ENCODE measurements around the gene COL12A1. TPM values are rescaled to one million over a fixed set of nuclear protein-coding genes. Genes with fewer than 3 reads are reported as not detected.

COL12A1 gene
- total RNA-seq, 4 donors from 2014 or later, result 10.9 to 65.9 (median 57.1) TPM

- Histone ChIP-seq H3K27ac (no peak overlapping the region), H3K9me3 (no peaks in the 10 kb centered on the region), H3K27me3 (no peaks in the 10 kb centered on the region), H3K4me3 (no peak overlapping the region), H3K36me3 (no peaks in the 10 kb centered on the region), H3K4me1 (no peaks in the 10 kb centered on the region)
- TF ChIP-seq POLR2A (IDR thresholded peaks at IDR 0.05), result no peak
- TF ChIP-seq, protein P1, sequence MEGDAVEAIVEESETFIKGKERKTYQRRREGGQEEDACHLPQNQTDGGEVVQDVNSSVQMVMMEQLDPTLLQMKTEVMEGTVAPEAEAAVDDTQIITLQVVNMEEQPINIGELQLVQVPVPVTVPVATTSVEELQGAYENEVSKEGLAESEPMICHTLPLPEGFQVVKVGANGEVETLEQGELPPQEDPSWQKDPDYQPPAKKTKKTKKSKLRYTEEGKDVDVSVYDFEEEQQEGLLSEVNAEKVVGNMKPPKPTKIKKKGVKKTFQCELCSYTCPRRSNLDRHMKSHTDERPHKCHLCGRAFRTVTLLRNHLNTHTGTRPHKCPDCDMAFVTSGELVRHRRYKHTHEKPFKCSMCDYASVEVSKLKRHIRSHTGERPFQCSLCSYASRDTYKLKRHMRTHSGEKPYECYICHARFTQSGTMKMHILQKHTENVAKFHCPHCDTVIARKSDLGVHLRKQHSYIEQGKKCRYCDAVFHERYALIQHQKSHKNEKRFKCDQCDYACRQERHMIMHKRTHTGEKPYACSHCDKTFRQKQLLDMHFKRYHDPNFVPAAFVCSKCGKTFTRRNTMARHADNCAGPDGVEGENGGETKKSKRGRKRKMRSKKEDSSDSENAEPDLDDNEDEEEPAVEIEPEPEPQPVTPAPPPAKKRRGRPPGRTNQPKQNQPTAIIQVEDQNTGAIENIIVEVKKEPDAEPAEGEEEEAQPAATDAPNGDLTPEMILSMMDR (IDR thresholded peaks at IDR 0.05), result no peak
- DNase-seq, result no peak
Observed at GRCh38 chr6:75154973-75155372, 50.9 kb downstream of the COL12A1 start.

DNA sequence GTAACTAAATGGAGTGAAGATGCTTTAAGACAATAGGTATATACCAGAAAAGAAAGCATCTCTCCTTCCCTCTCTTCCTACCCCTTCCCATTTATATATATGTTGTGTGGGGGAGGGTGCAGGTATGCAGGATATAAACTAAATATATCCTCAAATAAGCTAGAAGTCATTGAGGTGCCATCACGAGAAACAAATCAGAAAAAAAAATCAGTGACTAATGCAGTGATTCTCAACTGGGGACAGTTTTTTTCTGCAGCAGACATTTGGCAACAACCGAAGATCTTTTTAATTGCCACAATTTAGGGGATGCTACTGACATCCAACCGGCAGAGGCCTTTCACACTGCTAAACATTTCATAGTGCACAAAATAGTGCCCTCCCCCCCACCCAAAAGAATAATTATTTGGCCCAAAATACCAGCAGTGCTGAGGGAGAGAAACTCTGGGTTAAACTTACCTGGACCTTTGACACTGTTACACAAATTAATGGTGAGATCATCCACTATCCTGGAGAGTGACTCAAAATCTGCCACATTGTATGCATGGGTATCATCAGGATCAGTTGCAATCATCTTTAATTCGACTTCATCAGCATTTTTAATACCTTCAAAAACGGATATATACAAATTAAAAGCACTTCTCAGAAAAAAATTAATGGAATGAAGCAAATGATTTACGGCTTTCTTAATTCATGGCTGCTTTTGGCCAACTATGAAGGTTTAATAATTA, 55.0 kb downstream of the COL12A1 start:
- TF ChIP-seq POLR2A (IDR thresholded peaks at IDR 0.05), result no peak
- TF ChIP-seq, protein P1 (IDR thresholded peaks at IDR 0.05), result no peak

GRCh38 chr6:75149696-75150095, 56.2 kb downstream of the COL12A1 start:
- Histone ChIP-seq H3K9me3 (no peaks in the 10 kb centered on the region), H3K4me1 (no peaks in the 10 kb centered on the region), H3K4me3 (no peak overlapping the region), H3K27me3 (no peaks in the 10 kb centered on the region), H3K27ac (no peak overlapping the region), H3K36me3 (peaks cover 0 to 4% (median 0%) of the 10 kb centered on the region in 3 donors)
- no peak for DNase-seq
- no peak for TF ChIP-seq POLR2A (IDR thresholded peaks at IDR 0.05)
- TF ChIP-seq, protein P1 (IDR thresholded peaks at IDR 0.05), result no peak

More for the DNA sequence above, 55.0 kb downstream of the COL12A1 start:
- H3K27ac ChIP-seq, result no peak overlapping the region
- H3K27me3 ChIP-seq, result no peaks in the 10 kb centered on the region
- peaks cover 0 to 4% (median 0%) of the 10 kb centered on the region in 3 donors for H3K36me3 ChIP-seq
- no peaks in the 10 kb centered on the region for H3K9me3 ChIP-seq
- H3K4me3 ChIP-seq, result no peak overlapping the region
- DNase-seq, result no peak
- no peaks in the 10 kb centered on the region for H3K4me1 ChIP-seq

DNA sequence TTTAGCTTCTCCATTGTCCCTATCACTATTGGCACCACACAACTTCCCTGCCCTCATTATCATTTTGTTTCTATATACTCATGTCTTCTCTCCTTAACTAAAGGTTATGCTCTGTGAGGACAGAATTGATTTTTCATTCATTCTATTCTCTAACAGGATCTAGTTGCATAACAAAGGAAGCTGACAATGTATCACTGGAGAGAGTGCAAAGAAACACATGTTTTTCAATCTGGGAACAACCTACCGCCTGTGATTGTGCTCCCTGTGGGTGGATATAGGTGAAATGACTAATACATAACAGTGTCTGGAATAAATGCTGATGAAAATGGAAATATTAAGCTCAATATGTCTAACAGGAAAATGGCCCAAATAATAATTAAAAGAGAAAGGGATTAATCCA, 56.6 kb downstream of the COL12A1 start:
- H3K27ac ChIP-seq, result no peak overlapping the region
- no peak overlapping the region for H3K4me3 ChIP-seq
- no peak for DNase-seq
- no peak for TF ChIP-seq POLR2A (IDR thresholded peaks at IDR 0.05)
- TF ChIP-seq, protein P1 (IDR thresholded peaks at IDR 0.05), result no peak
- peaks cover 0 to 4% (median 0%) of the 10 kb centered on the region in 3 donors for H3K36me3 ChIP-seq
- no peaks in the 10 kb centered on the region for H3K9me3 ChIP-seq
- no peaks in the 10 kb centered on the region for H3K4me1 ChIP-seq
- H3K27me3 ChIP-seq, result no peaks in the 10 kb centered on the region

DNA sequence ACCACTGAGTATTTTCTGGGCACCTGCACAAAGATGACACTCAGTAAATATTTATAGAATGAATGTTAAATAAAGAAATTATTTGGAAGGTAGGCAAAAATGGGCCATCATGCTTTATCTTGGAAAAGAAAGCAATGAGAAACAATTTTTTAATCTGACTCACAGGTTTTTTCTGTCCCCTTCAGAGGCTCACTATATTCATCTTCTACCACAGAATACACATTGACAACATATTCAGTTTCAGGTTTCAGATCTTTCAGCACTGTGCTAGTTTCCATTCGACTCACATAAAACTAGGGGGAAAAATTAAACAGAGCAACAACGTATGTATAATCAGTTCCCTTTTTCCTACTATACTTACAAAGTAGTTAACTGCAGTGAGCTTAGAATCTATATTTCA, 58.3 kb downstream of the COL12A1 start:
- no peaks in the 10 kb centered on the region for H3K4me1 ChIP-seq
- no peak for TF ChIP-seq POLR2A (IDR thresholded peaks at IDR 0.05)
- TF ChIP-seq, protein P1 (IDR thresholded peaks at IDR 0.05), result no peak
- H3K27me3 ChIP-seq, result no peaks in the 10 kb centered on the region
- no peak overlapping the region for H3K27ac ChIP-seq
- peaks cover 0 to 4% (median 0%) of the 10 kb centered on the region in 3 donors for H3K36me3 ChIP-seq
- no peak for DNase-seq
- H3K9me3 ChIP-seq, result no peaks in the 10 kb centered on the region
- H3K4me3 ChIP-seq, result no peak overlapping the region

All from Peyer's patch (tissue), 4 donors.